HG03457 (cell line): ENCODE results near the gene RIOK3.
"Not testable (repeated sequence)": the region's sequence is repeated elsewhere in the genome, so short reads cannot be mapped to it uniquely, and the experiment has no call there.

Experiments used
- ATAC-seq: cut with Tn5 transposase; IDR thresholded peaks from one replicate; pipeline ENCODE4 v1.9.1; 2021; ENCODE audit warnings: moderate number of reproducible peaks; ENCODE audit not compliant: unreplicated experiment

Gene RIOK3

GRCh38 chr18:23495723-23496440, 42.8 kb downstream of the RIOK3 start:
- ATAC-seq = no peak

- no peak for ATAC-seq
Observed at GRCh38 chr18:23498117-23498516, 45.0 kb downstream of the RIOK3 start.

- no peak for ATAC-seq
Observed at GRCh38 chr18:23498877-23499276, 45.8 kb downstream of the RIOK3 start.

GRCh38 chr18:23499291-23499781, 46.2 kb downstream of the RIOK3 start:
- no peak for ATAC-seq

- ATAC-seq = no peak
Observed at GRCh38 chr18:23501626-23502025, 48.5 kb downstream of the RIOK3 start.

- ATAC-seq = no peak
Observed at GRCh38 chr18:23502516-23503037, 49.5 kb downstream of the RIOK3 start.

GRCh38 chr18:23503038-23503962, 50.2 kb downstream of the RIOK3 start, which contains the start of gene RMC1:
Gene RMC1 (plus strand): TSS chr18:23503511. CDS start chr18:23503619, 108 bp downstream.
- peak; percentile 65 for ATAC-seq

GRCh38 chr18:23503963-23504344, 50.9 kb downstream of the RIOK3 start:
- ATAC-seq = no peak

- peak; percentile 46 for ATAC-seq
Observed at GRCh38 chr18:23504720-23505119, 51.6 kb downstream of the RIOK3 start.

- ATAC-seq = no peak
Observed at GRCh38 chr18:23506393-23506792, 53.3 kb downstream of the RIOK3 start.

GRCh38 chr18:23510923-23511322, 57.8 kb downstream of the RIOK3 start:
- not testable (repeated sequence) for ATAC-seq

- ATAC-seq = not testable (repeated sequence)
Observed at GRCh38 chr18:23512216-23512615, 59.1 kb downstream of the RIOK3 start.

GRCh38 chr18:23512641-23513040, 59.6 kb downstream of the RIOK3 start:
- ATAC-seq = no peak

GRCh38 chr18:23515911-23516546, 62.9 kb downstream of the RIOK3 start:
- peak; percentile 81 for ATAC-seq

GRCh38 chr18:23519734-23520133, 66.6 kb downstream of the RIOK3 start:
- no peak for ATAC-seq

- ATAC-seq = no peak
Observed at GRCh38 chr18:23521271-23521670, 68.2 kb downstream of the RIOK3 start.

- ATAC-seq = no peak
Observed at GRCh38 chr18:23521907-23522306, 68.8 kb downstream of the RIOK3 start.

- ATAC-seq = no peak
Observed at GRCh38 chr18:23523429-23524212, 70.5 kb downstream of the RIOK3 start.

GRCh38 chr18:23524213-23524707, 71.2 kb downstream of the RIOK3 start:
- ATAC-seq = no peak

- no peak for ATAC-seq
Observed at GRCh38 chr18:23526501-23527063, 73.5 kb downstream of the RIOK3 start.
